Stimulated activated effector memory CD8-positive, alpha-beta T cell treated with anti-CD3 and anti-CD28 coated beads, Interleukin-12 subunit alpha, Interleukin-12 subunit beta, amount 100 ng/mL, for 72 hours (primary cell): ENCODE data around the gene TERB1.
A peak's percentile ranks its signal among the peaks of the same experiment; 100 is the strongest.

Source experiments
- ATAC-seq: fragments of 150-1000 bp; cut with Tn5 transposase; 2 replicates; pipeline ENCODE4 v1.10.0; 2021
- DNase-seq, 2 donors: peaks; one replicate each; pipeline ENCODE4 v3.0.0; 2021 to 2022; ENCODE audit warnings: low spot score in 2 of 2
- H3K27ac Mint-ChIP-seq: one replicate; pipeline ENCODE4 v1.8.0; 2022; ENCODE audit warnings: mild to moderate bottlenecking, mixed read lengths
- H3K36me3 Mint-ChIP-seq: one replicate; pipeline ENCODE4 v1.8.0; 2022; ENCODE audit warnings: mild to moderate bottlenecking, mixed read lengths
- H3K4me1 Mint-ChIP-seq: one replicate; pipeline ENCODE4 v1.8.0; 2022; ENCODE audit warnings: mixed read lengths
- H3K4me3 Mint-ChIP-seq: one replicate; pipeline ENCODE4 v1.8.0; 2022; ENCODE audit warnings: mild to moderate bottlenecking, mixed read lengths
- H3K9me3 Mint-ChIP-seq: one replicate; pipeline ENCODE4 v1.8.0; 2022; ENCODE audit warnings: mixed read lengths

TERB1 gene

GRCh38 chr16:66790130-66790733, 11.2 kb downstream of the TERB1 start:
- Mint-ChIP-seq H3K9me3 (no peaks in the 10 kb centered on the region), H3K27ac (no peak overlapping the region), H3K4me1 (no peaks in the 10 kb centered on the region), H3K4me3 (no peak overlapping the region), H3K36me3 (no peaks in the 10 kb centered on the region)
- ATAC-seq (no peak), DNase-seq (no peak)

- H3K9me3 Mint-ChIP-seq: no peaks in the 10 kb centered on the region
- no peak for DNase-seq
- H3K4me1 Mint-ChIP-seq: no peaks in the 10 kb centered on the region
- H3K27ac Mint-ChIP-seq: no peak overlapping the region
- no peak overlapping the region for H3K4me3 Mint-ChIP-seq
- no peak for ATAC-seq
- H3K36me3 Mint-ChIP-seq: peaks cover 6% of the 10 kb centered on the region
Measured at GRCh38 chr16:66787427-66787826, 14.0 kb downstream of the TERB1 start.

GRCh38 chr16:66786551-66786950, 14.8 kb downstream of the TERB1 start:
- Mint-ChIP-seq H3K27ac (no peak overlapping the region), H3K4me1 (no peaks in the 10 kb centered on the region), H3K4me3 (no peak overlapping the region), H3K9me3 (no peaks in the 10 kb centered on the region), H3K36me3 (peaks cover 6% of the 10 kb centered on the region)
- no peak for ATAC-seq
- no peak for DNase-seq

- Mint-ChIP-seq H3K36me3 (no peaks in the 10 kb centered on the region), H3K9me3 (no peaks in the 10 kb centered on the region), H3K4me3 (no peak overlapping the region), H3K27ac (no peak overlapping the region), H3K4me1 (no peaks in the 10 kb centered on the region)
- ATAC-seq: no peak
- no peak for DNase-seq
Measured at GRCh38 chr16:66776457-66776856, 24.9 kb downstream of the TERB1 start.

- no peak for ATAC-seq
- H3K36me3 Mint-ChIP-seq: no peaks in the 10 kb centered on the region
- no peak overlapping the region for H3K27ac Mint-ChIP-seq
- no peaks in the 10 kb centered on the region for H3K4me1 Mint-ChIP-seq
- no peak for DNase-seq
- H3K4me3 Mint-ChIP-seq: no peak overlapping the region
- H3K9me3 Mint-ChIP-seq: no peaks in the 10 kb centered on the region
Measured at GRCh38 chr16:66774981-66775380, 26.4 kb downstream of the TERB1 start.

- no peaks in the 10 kb centered on the region for H3K4me1 Mint-ChIP-seq
Measured at GRCh38 chr16:66758086-66758485, 43.3 kb downstream of the TERB1 start.

GRCh38 chr16:66754819-66755218, 46.6 kb downstream of the TERB1 start:
- H3K36me3 Mint-ChIP-seq: peaks cover 6% of the 10 kb centered on the region
- no peaks in the 10 kb centered on the region for H3K9me3 Mint-ChIP-seq
- ATAC-seq (no peak), DNase-seq (no peak)
- no peak overlapping the region for H3K4me3 Mint-ChIP-seq
- H3K4me1 Mint-ChIP-seq: peaks cover 22% of the 10 kb centered on the region
- no peak overlapping the region for H3K27ac Mint-ChIP-seq

More at GRCh38 chr16:66758086-66758485, 43.3 kb downstream of the TERB1 start:
- Mint-ChIP-seq H3K9me3 (no peaks in the 10 kb centered on the region), H3K27ac (no peak overlapping the region), H3K4me3 (no peak overlapping the region), H3K36me3 (no peaks in the 10 kb centered on the region)
- ATAC-seq: no peak
- no peak for DNase-seq

GRCh38 chr16:66754211-66754610, 47.2 kb downstream of the TERB1 start:
- ATAC-seq (no peak), DNase-seq (no peak)
- Mint-ChIP-seq H3K4me3 (no peak overlapping the region), H3K27ac (no peak overlapping the region), H3K4me1 (peaks cover 28% of the 10 kb centered on the region), H3K36me3 (peaks cover 10% of the 10 kb centered on the region), H3K9me3 (no peaks in the 10 kb centered on the region)

- no peak for ATAC-seq
- H3K9me3 Mint-ChIP-seq: no peaks in the 10 kb centered on the region
- no peak overlapping the region for H3K4me3 Mint-ChIP-seq
Measured at GRCh38 chr16:66752958-66753357, 48.4 kb downstream of the TERB1 start.

GRCh38 chr16:66752379-66752778, 49.0 kb downstream of the TERB1 start:
- H3K9me3 Mint-ChIP-seq: no peaks in the 10 kb centered on the region
- DNase-seq: no peak
- no peak for ATAC-seq
- H3K36me3 Mint-ChIP-seq: peaks cover 28% of the 10 kb centered on the region
- peak overlapping the region; percentile 87 for H3K27ac Mint-ChIP-seq
- peaks cover 36% of the 10 kb centered on the region for H3K4me1 Mint-ChIP-seq
- H3K4me3 Mint-ChIP-seq: peak overlapping the region; percentile 76

More at GRCh38 chr16:66752958-66753357, 48.4 kb downstream of the TERB1 start:
- no peak for DNase-seq
- H3K36me3 Mint-ChIP-seq: peaks cover 23% of the 10 kb centered on the region
- no peak overlapping the region for H3K27ac Mint-ChIP-seq
- peaks cover 36% of the 10 kb centered on the region for H3K4me1 Mint-ChIP-seq

GRCh38 chr16:66751992-66752322, 49.4 kb downstream of the TERB1 start:
- H3K36me3 Mint-ChIP-seq: peaks cover 33% of the 10 kb centered on the region
- peaks cover 39% of the 10 kb centered on the region for H3K4me1 Mint-ChIP-seq
- H3K27ac Mint-ChIP-seq: peak overlapping the region; percentile 87
- peak overlapping the region; percentile 76 for H3K4me3 Mint-ChIP-seq
- DNase-seq (no peak), ATAC-seq (no peak)
- H3K9me3 Mint-ChIP-seq: no peaks in the 10 kb centered on the region

GRCh38 chr16:66751303-66751991, 49.9 kb downstream of the TERB1 start, which contains the start of gene DYNC1LI2:
Gene DYNC1LI2, minus strand, starts transcription at chr16:66751609. Its CDS starts 18 bp downstream, at chr16:66751591.
- no peaks in the 10 kb centered on the region for H3K9me3 Mint-ChIP-seq
- H3K27ac Mint-ChIP-seq: peak within 1 kb of the TSS; percentile 87
- peak within 1 kb of the TSS; percentile 76 for H3K4me3 Mint-ChIP-seq
- peak; percentile 93 for ATAC-seq
- peaks cover 42% of the 10 kb centered on the region for H3K4me1 Mint-ChIP-seq
- peaks cover 38% of the 10 kb centered on the region for H3K36me3 Mint-ChIP-seq
- peak; percentile 92 to 96 for DNase-seq

GRCh38 chr16:66751053-66751302, 50.4 kb downstream of the TERB1 start:
- Mint-ChIP-seq H3K4me1 (peaks cover 47% of the 10 kb centered on the region), H3K9me3 (no peaks in the 10 kb centered on the region), H3K27ac (peak overlapping the region; percentile 87), H3K4me3 (peak overlapping the region; percentile 76), H3K36me3 (peaks cover 42% of the 10 kb centered on the region)
- DNase-seq (peak in 1 of 2 donors; percentile 56), ATAC-seq (no peak)

GRCh38 chr16:66750279-66751052, 50.9 kb downstream of the TERB1 start:
- Mint-ChIP-seq H3K4me1 (peaks cover 47% of the 10 kb centered on the region), H3K36me3 (peaks cover 48% of the 10 kb centered on the region), H3K4me3 (peak overlapping the region; percentile 76), H3K9me3 (no peaks in the 10 kb centered on the region), H3K27ac (peak overlapping the region; percentile 87)
- ATAC-seq (no peak), DNase-seq (no peak)

GRCh38 chr16:66746682-66747081, 54.7 kb downstream of the TERB1 start:
- Mint-ChIP-seq H3K4me3 (no peak overlapping the region), H3K36me3 (peaks cover 85% of the 10 kb centered on the region), H3K9me3 (no peaks in the 10 kb centered on the region), H3K4me1 (peaks cover 36% of the 10 kb centered on the region), H3K27ac (no peak overlapping the region)
- ATAC-seq (peak; percentile 66), DNase-seq (peak in 1 of 2 donors; percentile 76)

- no peak for ATAC-seq
- peaks cover 92% of the 10 kb centered on the region for H3K36me3 Mint-ChIP-seq
- no peaks in the 10 kb centered on the region for H3K9me3 Mint-ChIP-seq
- H3K4me3 Mint-ChIP-seq: no peak overlapping the region
- peak overlapping the region; percentile 40 for H3K27ac Mint-ChIP-seq
- H3K4me1 Mint-ChIP-seq: peaks cover 36% of the 10 kb centered on the region
- DNase-seq: no peak
Measured at GRCh38 chr16:66746048-66746447, 55.3 kb downstream of the TERB1 start.
